ENCODE data around the gene SORCS3.

Gene SORCS3

GRCh38 chr10:105026566-105026965, 385.5 kb downstream of the SORCS3 start:
- no peak for DNase-seq

GRCh38 chr10:105029286-105029685, 388.2 kb downstream of the SORCS3 start:
- no peak for DNase-seq

DNA sequence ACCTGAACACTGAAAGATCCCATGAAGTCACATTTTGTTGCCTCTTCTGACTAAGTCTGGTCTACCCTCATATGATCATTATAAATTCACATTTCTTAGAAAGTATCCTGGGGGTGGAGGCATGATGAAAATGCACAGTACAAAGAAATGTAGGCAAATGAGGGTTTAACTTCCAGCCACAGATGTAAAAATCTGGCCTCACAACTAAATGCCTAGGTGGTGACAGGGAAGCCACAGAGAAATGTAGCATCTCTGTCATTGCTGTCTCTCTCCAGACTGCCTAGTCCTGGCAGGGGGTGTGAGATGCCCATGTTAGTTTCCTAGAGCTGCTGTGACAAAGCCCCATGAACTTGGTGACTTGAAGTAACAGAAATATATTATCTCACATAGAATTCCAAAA, 395.9 kb downstream of the SORCS3 start:
- DNase-seq: no peak

DNA sequence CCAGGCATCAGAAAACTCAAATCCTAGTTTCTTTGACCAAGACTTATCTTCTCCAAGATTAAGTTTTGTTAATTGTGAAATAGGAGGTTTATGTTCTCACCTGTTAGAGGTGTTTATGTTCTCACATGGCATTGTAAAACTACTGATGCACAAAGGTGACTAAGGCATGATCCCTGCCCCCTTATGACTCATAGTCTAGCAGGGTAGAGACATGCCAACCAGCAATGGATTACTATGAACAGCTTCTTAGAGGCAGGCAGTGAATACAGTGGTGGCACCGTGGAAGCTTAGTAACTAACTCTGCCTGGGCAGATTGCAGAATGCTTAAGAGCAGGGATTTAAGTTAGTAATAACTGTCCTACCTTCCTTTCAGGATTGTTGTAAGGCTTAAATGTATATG, 400.9 kb downstream of the SORCS3 start:
- no peak for DNase-seq

DNA sequence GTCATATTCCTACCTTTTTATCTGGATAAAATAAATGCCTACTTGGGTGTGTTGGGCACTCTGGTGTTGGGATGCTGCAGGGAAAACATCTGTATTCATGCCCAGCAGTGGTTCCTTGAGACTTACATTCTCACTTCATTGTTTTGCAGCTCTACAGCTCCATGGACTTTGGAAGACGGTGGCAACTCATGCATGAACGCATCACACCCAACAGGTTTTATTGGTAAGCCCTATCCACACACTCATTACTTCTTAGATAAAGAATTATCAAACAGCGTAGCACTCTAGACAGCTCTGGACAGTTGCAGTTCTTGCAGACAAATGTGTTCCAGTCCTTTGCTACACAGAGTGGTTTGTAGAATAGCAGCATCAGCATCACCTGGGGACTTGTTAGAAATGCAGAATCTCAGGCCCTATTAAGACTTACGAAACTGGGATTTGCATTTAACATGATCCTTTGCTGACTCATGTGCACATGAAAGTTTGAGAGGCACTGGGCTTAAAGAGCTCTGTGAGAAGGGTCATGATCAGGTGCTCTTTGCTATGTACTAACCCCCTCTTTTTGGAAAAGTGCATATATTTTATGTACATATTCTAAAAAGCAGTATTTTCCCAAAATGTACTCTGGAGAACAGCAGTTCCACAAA, 401.9 kb downstream of the SORCS3 start:
- no peak for DNase-seq

GRCh38 chr10:105044902-105045301, 403.8 kb downstream of the SORCS3 start:
- no peak for DNase-seq

GRCh38 chr10:105056413-105056812, 415.3 kb downstream of the SORCS3 start:
- DNase-seq: no peak

- DNase-seq: no peak
Observed at GRCh38 chr10:105062951-105063350, 421.9 kb downstream of the SORCS3 start.

DNA sequence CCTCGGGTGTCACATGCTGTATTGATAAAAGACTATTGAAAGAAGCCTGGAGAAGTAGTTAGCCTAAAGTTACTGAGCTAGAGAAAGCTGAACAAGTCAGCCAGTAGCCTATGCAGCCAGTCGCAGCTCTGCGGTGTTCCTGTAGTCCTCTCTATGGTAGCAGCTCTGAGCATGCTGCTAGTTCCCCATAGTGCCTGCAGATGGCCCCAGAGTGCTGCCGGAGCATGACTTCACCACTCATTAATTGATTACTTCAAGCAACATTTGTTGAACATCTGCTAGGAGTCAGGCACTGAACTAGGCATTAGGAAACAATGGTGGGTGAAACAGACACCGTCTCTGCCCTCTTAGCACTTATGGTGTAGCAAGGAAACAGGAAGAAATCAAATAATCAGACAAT, 422.7 kb downstream of the SORCS3 start:
- peak in 1 of 2 experiments; percentile 13 for DNase-seq

- DNase-seq: no peak
Observed at GRCh38 chr10:105068497-105068896, 427.4 kb downstream of the SORCS3 start.

DNA sequence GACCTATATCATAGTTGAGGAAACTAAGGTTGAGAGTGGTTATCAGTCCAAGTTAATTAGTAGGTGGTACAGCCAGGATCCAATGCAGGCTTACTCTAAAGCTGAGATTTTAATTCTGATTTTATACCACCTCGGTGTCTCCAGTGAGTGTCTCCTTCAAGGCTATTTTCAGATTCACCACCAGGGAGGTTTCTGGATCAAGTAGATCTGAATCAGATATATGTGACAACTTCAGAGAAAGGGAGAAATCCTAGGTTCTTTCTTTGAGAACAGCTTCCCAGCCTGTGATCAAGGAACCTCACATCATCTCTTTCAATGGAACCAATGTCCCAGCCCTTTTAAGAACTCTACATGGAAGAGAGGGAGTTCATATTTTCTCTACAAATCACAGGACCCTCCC, 429.2 kb downstream of the SORCS3 start:
- no peak for DNase-seq

- DNase-seq: no peak
Observed at GRCh38 chr10:105070952-105071351, 429.9 kb downstream of the SORCS3 start.

DNA sequence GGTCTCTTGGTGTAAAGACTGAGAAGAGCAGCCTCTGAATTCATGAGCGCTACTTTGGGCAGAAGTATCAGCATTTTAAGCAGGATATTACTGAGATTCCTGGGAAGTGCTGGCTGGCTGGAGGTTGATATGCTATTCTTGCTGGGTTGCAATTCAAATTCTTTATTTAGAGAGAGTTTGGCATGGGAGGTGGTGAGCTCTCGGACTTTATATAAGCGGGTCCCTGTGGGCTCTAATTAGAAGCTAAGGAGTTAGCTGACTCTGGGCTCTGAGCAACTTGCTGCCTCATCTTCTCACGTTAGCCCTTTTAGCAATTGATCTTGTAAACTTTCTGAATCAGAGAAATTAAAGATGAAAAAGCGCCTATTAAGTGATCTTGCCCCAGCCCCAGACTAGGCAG, 430.9 kb downstream of the SORCS3 start:
- DNase-seq: no peak

DNA sequence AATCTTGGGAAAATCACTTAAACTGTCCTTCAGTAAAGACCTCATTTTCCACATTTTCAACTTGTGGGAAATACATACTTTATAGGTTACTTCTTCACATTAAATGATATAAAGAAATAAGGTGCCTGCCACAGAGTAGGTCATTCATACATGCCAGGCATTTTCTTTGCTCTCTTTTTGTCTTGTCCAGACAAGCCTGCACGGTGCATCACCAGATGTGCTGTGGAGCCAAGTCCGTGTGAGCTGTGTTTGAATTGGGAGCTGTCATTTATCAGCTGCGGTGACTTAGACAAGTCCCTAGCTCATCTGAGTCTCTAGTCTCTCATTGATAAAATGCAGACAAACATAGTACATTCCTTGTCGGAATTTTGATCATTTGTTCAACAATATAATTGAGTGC, 432.9 kb downstream of the SORCS3 start:
- DNase-seq: no peak

- no peak for DNase-seq
Observed at GRCh38 chr10:105075031-105075430, 433.9 kb downstream of the SORCS3 start.

GRCh38 chr10:105085980-105086379, 444.9 kb downstream of the SORCS3 start:
- no peak for DNase-seq

DNA sequence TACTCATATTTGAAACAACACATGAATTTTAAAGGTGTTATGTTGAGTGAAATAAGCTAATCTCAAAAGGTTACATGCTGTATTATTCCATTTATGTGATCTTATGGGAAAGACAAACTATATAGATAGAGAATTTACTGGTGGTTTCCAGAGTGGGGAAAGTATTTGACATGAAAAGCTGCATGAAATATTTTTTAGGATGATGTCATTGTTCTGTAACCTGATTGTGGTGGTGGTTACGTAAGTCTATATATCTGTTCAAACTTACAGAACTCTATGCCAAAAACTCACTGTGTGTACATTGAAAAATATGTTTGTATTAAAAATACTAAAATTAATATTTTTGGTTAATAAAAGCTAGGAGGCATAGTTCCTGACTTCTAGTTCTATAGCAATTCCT, 453.0 kb downstream of the SORCS3 start:
- no peak for DNase-seq

- no peak for DNase-seq
Observed at GRCh38 chr10:105096316-105096715, 455.2 kb downstream of the SORCS3 start.

DNA sequence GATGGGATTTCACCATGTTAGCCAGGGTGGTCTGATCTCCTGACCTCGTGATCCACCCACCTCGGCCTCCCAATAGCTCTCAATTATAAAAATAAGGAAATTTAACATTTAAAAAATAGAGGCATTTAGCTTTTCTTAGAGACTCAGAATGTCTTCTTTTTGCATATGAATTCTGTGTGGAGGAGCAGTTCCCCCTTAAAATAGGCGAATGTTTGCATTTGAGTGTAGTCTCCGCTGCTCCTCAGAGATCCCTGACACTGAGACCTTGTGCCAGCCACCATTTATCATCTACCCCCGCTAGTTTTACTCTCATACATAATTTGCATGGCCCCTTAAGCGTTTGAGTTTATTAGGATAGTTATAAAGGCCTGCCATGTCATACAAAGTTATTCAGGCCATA, 461.9 kb downstream of the SORCS3 start:
- DNase-seq: no peak

GRCh38 chr10:105104297-105104696, 463.2 kb downstream of the SORCS3 start:
- DNase-seq: no peak

DNA sequence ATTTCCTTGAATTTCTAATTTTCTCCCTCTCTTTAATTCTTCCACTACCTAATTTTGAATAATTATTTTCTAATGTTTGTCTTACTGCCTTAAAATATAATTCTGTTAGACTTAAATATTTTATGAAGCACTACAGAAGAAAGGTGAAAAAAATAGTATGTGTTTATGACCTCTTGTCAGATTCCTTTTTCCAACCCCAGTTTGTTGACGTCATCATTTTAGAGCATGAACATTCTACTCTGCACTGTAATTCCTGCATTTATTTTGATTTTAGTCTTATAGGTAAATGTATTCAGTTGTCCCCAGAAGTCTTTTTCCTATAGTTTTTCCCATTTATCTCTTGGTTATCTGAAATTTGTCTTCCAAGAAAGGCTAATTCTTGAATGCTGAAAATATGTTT, 468.1 kb downstream of the SORCS3 start:
- DNase-seq: no peak

DNA sequence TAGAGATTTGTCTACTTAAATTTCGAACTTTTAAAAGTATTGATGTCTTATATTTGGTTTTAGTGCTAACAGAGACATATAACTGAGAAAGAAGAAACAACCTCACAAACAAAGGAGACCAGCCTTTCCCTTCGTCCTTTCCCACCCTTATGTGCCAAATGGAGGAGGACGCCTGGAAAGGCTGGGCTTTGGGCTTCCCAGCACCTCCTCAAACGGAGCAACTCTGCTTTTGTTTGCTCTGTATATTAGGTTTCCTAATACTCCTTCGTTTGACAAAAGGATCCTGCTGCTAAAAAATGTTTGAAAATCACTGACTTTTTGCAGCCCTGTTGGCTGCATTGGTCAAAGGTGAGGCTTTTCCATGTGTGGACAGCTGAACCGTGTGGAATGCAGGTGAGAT, 471.8 kb downstream of the SORCS3 start:
- no peak for DNase-seq

- no peak for DNase-seq
Observed at GRCh38 chr10:105113666-105114065, 472.6 kb downstream of the SORCS3 start.

DNA sequence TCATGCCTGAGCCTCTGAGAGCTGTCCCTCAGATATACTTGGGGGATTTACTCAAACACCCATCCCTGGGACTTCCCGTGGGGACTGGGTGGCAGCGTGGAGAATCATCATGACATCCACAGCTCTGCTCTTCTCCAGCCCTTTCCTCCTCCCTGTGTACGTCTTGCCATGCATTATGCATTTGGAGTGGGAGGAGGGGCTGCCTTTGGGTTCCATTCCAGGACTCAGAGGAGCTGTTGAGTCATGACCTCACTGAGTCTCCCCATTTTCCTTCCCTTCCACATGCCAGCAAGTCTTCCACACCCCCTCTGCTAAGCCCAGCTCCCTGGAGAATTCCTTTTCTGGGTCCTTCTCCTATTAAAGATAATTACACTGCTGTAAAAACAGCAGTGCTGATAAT, 480.7 kb downstream of the SORCS3 start:
- no peak for DNase-seq

DNA sequence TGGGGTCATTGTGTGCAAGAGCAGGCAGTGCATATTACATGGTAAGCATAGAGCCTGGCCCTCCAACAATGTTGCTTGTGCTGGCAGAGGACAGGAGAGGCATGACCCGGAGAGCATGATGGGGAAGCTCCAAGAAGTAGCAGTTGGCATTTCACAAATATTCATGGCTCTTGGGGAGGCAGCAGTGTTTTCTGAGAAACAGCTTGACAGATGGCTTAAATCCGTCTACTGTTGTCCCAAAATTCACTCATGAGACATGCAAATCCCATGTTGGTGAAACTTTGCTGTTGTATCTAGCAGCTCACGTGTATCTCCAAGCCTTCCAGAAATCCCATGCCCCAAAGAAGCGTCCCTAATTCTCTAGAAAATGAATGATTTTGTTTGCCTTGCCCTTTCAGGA, 487.0 kb downstream of the SORCS3 start:
- no peak for DNase-seq

DNA sequence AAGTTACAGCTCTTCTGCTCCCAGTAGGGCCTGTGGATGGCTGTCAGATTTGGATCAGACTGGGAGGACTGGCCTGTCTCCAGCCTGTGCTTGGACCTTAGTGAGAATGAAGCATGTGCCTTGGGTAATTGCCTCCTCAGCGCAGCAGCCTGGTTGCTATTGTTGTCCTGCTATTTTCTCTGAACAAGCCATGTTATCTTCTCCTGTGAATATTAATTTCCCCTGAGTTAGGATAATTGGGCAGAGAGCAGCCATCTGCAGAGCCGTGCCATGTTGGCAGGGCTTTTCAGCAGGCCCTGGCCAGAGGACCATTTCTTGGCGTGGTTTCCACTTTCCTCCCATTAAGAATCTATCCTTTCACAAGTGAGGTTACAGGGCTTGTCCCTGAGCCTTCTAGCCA, 497.3 kb downstream of the SORCS3 start:
- no peak for DNase-seq

Measured in Kasumi-1 (cell line).